C4-2B (cell line): ENCODE measurements around the gene BRINP2.

Experiments
- ZFX ChIP-seq: fragments of 450-650 bp; IDR thresholded peaks from 2 replicates; pipeline ENCODE4 v1.6.1; 2017
- TF ChIP-seq, protein P1 (sequence below): fragments of 450-650 bp; conservative IDR thresholded peaks from 2 replicates; pipeline ENCODE4 v1.5.1; 2017; ENCODE audit warnings: mild to moderate bottlenecking

DNA sequence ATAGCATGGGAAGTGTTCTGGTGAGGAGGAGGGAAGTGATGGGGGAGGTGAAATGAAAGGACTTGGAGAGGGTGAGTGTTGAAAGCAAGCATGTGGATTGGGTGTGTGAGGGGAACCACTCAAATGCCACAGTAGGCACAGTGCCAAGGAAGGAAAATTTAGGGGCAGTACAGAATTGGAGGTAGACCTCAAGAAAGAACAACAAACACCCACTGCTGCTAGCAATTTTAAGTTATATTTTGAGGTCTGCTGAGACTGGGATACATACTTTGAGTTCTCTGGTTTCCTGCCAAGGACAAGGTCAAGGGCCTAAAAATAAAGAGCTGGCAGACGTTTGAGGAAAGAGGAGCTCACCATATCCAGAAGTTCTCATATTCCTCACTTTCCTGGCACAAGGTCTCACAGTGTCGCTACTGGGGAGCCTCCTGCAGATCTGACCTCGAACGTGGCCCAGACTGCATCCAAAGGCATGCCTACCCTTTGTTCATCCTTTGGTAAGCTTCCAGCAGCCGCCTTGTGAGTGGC, 104.0 kb downstream of the BRINP2 start:
- TF ChIP-seq, protein P1, sequence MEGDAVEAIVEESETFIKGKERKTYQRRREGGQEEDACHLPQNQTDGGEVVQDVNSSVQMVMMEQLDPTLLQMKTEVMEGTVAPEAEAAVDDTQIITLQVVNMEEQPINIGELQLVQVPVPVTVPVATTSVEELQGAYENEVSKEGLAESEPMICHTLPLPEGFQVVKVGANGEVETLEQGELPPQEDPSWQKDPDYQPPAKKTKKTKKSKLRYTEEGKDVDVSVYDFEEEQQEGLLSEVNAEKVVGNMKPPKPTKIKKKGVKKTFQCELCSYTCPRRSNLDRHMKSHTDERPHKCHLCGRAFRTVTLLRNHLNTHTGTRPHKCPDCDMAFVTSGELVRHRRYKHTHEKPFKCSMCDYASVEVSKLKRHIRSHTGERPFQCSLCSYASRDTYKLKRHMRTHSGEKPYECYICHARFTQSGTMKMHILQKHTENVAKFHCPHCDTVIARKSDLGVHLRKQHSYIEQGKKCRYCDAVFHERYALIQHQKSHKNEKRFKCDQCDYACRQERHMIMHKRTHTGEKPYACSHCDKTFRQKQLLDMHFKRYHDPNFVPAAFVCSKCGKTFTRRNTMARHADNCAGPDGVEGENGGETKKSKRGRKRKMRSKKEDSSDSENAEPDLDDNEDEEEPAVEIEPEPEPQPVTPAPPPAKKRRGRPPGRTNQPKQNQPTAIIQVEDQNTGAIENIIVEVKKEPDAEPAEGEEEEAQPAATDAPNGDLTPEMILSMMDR, result no peak
- TF ChIP-seq ZFX, result no peak
